HepG2 (cell line): ENCODE results near the gene SCARB2. TPM values are rescaled to one million over a fixed set of nuclear protein-coding genes. Genes with fewer than 3 reads are reported as not detected.

ENCODE experiments used
- ARID2 ChIP-seq: sonication (generic); formaldehyde crosslinking; IDR thresholded peaks from 2 replicates; pipeline ENCODE4 v1.8.1; 2022; ENCODE audit warnings: mild to moderate bottlenecking, missing genetic modification reagents, borderline replicate concordance
- ARNTL ChIP-seq: sonication (generic); formaldehyde crosslinking; IDR thresholded peaks from 2 replicates; pipeline ENCODE4 v1.4.0; 2020; ENCODE audit warnings: mild to moderate bottlenecking, missing genetic modification reagents
- BCL6 ChIP-seq: IDR thresholded peaks from 2 replicates; pipeline ENCODE4 v1.6.1; 2016; ENCODE audit warnings: missing genetic modification reagents, missing compliant biosample characterization
- CCDC6 ChIP-seq: sonication (generic); formaldehyde crosslinking; IDR thresholded peaks from 2 replicates; pipeline ENCODE4 v1.8.1; 2022; ENCODE audit warnings: mild to moderate bottlenecking, missing genetic modification reagents, moderate library complexity
- FOXO1 ChIP-seq: sonication (generic); formaldehyde crosslinking; IDR thresholded peaks from 2 replicates; pipeline ENCODE4 v1.4.0; 2020; ENCODE audit warnings: missing genetic modification reagents
- KLF16 ChIP-seq, 2 experiments: sonication (generic) in 1 of 2; formaldehyde crosslinking in 1 of 2; IDR thresholded peaks; 2 replicates each; pipeline versions ENCODE4 v1.6.1 to v1.8.0; 2016 to 2023; ENCODE audit warnings: missing genetic modification reagents in 2 of 2, missing compliant biosample characterization in 1 of 2
- NFATC3 ChIP-seq: sonication (generic); formaldehyde crosslinking; IDR thresholded peaks from 2 replicates; pipeline ENCODE4 v1.5.1; 2020; ENCODE audit warnings: mild to moderate bottlenecking, missing genetic modification reagents
- ONECUT2 ChIP-seq: sonication (generic); formaldehyde crosslinking; IDR thresholded peaks from 2 replicates; pipeline ENCODE4 v1.4.0; 2020; ENCODE audit warnings: missing genetic modification reagents
- RELA ChIP-seq: sonication (generic); formaldehyde crosslinking; IDR thresholded peaks from 2 replicates; pipeline ENCODE4 v1.4.0; 2020; ENCODE audit warnings: missing genetic modification reagents
- SALL2 ChIP-seq: sonication (generic); formaldehyde crosslinking; IDR thresholded peaks from 2 replicates; pipeline ENCODE4 v1.8.1; 2023; ENCODE audit warnings: mild to moderate bottlenecking, missing genetic modification reagents, inconsistent platforms
- SP140L ChIP-seq: sonication (generic); formaldehyde crosslinking; IDR thresholded peaks from 2 replicates; pipeline ENCODE4 v1.4.0; 2020; ENCODE audit warnings: missing genetic modification reagents, borderline replicate concordance
- WIZ ChIP-seq: sonication (generic); formaldehyde crosslinking; IDR thresholded peaks from 2 replicates; pipeline ENCODE4 v1.5.1; 2020; ENCODE audit warnings: mild to moderate bottlenecking, missing genetic modification reagents
- ZBTB38 ChIP-seq: sonication (generic); formaldehyde crosslinking; IDR thresholded peaks from 2 replicates; pipeline ENCODE4 v1.5.1; 2020; ENCODE audit warnings: mild to moderate bottlenecking, missing genetic modification reagents
- ZKSCAN5 ChIP-seq: sonication (generic); formaldehyde crosslinking; IDR thresholded peaks from 2 replicates; pipeline ENCODE4 v1.5.1; 2020; ENCODE audit warnings: mild to moderate bottlenecking, missing genetic modification reagents
- ZNF292 ChIP-seq: sonication (generic); formaldehyde crosslinking; IDR thresholded peaks from 2 replicates; pipeline ENCODE4 v1.8.1; 2022; ENCODE audit warnings: mild to moderate bottlenecking, low read depth, missing genetic modification reagents, borderline replicate concordance
- ZNF329 ChIP-seq: sonication (generic); formaldehyde crosslinking; IDR thresholded peaks from 2 replicates; pipeline ENCODE4 v1.9.0; 2021; ENCODE audit warnings: low read depth, mild to moderate bottlenecking, missing genetic modification reagents
- ZNF333 ChIP-seq: sonication (generic); formaldehyde crosslinking; IDR thresholded peaks from 2 replicates; pipeline ENCODE4 v1.4.0; 2020; ENCODE audit warnings: mild to moderate bottlenecking, missing genetic modification reagents, borderline replicate concordance
- ZNF678 ChIP-seq: sonication (generic); formaldehyde crosslinking; IDR thresholded peaks from 2 replicates; pipeline ENCODE4 v1.4.0; 2020; ENCODE audit warnings: mild to moderate bottlenecking, missing genetic modification reagents
- ZNF788 ChIP-seq: sonication (generic); formaldehyde crosslinking; IDR thresholded peaks from 2 replicates; pipeline ENCODE4 v1.5.0; 2020; ENCODE audit warnings: mild to moderate bottlenecking, missing genetic modification reagents, borderline replicate concordance
- ZNF841 ChIP-seq: sonication (generic); formaldehyde crosslinking; IDR thresholded peaks from 2 replicates; pipeline ENCODE4 v1.8.1; 2023; ENCODE audit warnings: missing genetic modification reagents, borderline replicate concordance
- polyA plus RNA-seq, 8 experiments: library from polyadenylated mRNA; depleted of rRNA in 3 of 8; stranded (reverse) in 7 of 8; unstranded in 1 of 8; fragments of >200 nt; fragmentation: Illumina TruSeq in 4 of 8; extraction: Trizol in 4 of 8; gene quantifications; 2 replicates each; pipeline versions ENCODE4 v1.2.1 to v1.2.3, GENCODE V29; 2011 to 2016; ENCODE audit warnings: low read depth in 4 of 8, missing spikeins in 1 of 8, mixed read lengths in 1 of 8; ENCODE audit not compliant: insufficient read depth in 1 of 8
- total RNA-seq, 5 experiments: library from RNA; depleted of rRNA; stranded (reverse); fragments of >200 nt; fragmentation: Illumina TruSeq; extraction: Trizol; gene quantifications; 2 replicates each; pipeline ENCODE4 v1.2.3, GENCODE V29; 2016; ENCODE audit warnings: low read depth in 1 of 5
- TF ChIP-seq, protein P1 (sequence below): sonication (generic); formaldehyde crosslinking; IDR thresholded peaks from 2 replicates; pipeline ENCODE4 v1.5.0; 2020; ENCODE audit warnings: mild to moderate bottlenecking, missing genetic modification reagents
- TF ChIP-seq, protein P2 (sequence below): sonication (generic); formaldehyde crosslinking; IDR thresholded peaks from 2 replicates; pipeline ENCODE4 v1.5.0; 2020; ENCODE audit warnings: mild to moderate bottlenecking, missing genetic modification reagents
- TF ChIP-seq, protein P3 (sequence below): sonication (generic); formaldehyde crosslinking; IDR thresholded peaks from 2 replicates; pipeline ENCODE4 v1.9.0; 2021; ENCODE audit warnings: missing genetic modification reagents, mild to moderate bottlenecking, borderline replicate concordance

Gene SCARB2
- total and polyA plus RNA-seq, 2 of the 13 experiments (the other 11 are each of a cell fraction or from before 2014, with no cell fraction given): 40.6 to 43.4 TPM

DNA sequence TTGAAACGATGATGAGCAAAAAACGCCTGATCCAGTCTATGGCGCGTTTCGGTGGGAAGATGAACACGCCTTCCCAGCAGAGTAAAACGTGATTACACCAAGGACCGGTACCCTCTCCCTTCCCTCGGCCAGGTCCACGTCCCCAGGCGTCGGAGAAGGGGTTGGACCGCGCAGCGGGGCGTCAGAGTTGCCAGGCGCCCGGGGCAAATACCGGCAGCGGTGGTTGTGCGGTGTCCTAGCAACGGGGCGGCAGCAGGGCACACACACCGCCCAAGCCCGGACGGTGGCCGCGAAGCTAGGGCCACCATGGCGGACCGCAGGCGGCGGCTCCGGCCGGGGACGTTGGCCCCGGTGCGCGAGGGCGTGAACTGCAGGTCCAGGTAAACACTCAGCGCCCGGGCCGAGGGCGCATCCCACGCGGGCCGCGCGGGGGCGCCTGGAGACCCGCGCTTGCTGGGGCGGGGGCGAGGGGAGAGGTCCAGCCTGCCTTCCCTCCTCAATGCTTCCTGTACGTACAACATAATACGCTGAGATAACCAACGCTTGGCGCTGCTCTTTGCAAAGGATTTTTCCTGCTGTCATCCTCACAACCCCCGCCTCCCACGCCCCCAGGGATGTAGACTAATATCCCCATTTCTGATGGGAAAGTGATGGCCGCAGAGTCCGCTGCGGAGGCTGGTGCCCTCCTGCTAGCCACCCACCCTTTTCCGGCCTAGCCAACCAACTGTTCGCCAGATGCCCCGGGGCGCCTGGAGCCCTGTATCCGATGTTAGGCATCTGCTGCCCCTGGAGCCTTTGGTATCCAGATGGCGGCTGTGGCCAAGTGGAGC, 38.0 kb upstream of the SCARB2 start, which contains the start of gene FAM47E (continued):
- TF ChIP-seq ZNF329 (CRISPR knock-in tag): 0 out of 2 replicates have a peak, but pooled peaks have one; percentile 53
- peak; percentile 95 for TF ChIP-seq FOXO1 (CRISPR knock-in tag)
- TF ChIP-seq SP140L (CRISPR knock-in tag): 0 out of 2 replicates have a peak, but pooled peaks have one; percentile 48
- TF ChIP-seq CCDC6: peak; percentile 71; the same call in 1 of the 2 replicates
- TF ChIP-seq ZBTB38 (CRISPR knock-in tag): peak; percentile 81; the same call in 1 of the 2 replicates
- TF ChIP-seq WIZ (CRISPR knock-in tag): peak; percentile 74; the same call in 1 of the 2 replicates
- TF ChIP-seq SALL2 (CRISPR knock-in tag): peak; percentile 35; the same call in 1 of the 2 replicates
- TF ChIP-seq, protein P1, sequence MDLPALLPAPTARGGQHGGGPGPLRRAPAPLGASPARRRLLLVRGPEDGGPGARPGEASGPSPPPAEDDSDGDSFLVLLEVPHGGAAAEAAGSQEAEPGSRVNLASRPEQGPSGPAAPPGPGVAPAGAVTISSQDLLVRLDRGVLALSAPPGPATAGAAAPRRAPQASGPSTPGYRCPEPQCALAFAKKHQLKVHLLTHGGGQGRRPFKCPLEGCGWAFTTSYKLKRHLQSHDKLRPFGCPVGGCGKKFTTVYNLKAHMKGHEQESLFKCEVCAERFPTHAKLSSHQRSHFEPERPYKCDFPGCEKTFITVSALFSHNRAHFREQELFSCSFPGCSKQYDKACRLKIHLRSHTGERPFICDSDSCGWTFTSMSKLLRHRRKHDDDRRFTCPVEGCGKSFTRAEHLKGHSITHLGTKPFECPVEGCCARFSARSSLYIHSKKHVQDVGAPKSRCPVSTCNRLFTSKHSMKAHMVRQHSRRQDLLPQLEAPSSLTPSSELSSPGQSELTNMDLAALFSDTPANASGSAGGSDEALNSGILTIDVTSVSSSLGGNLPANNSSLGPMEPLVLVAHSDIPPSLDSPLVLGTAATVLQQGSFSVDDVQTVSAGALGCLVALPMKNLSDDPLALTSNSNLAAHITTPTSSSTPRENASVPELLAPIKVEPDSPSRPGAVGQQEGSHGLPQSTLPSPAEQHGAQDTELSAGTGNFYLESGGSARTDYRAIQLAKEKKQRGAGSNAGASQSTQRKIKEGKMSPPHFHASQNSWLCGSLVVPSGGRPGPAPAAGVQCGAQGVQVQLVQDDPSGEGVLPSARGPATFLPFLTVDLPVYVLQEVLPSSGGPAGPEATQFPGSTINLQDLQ (CRISPR knock-in tag): no peak
- TF ChIP-seq ZNF678 (CRISPR knock-in tag): no peak
- TF ChIP-seq ZNF788 (CRISPR knock-in tag): peak; percentile 60; the same call in 1 of the 2 replicates
- no peak for TF ChIP-seq ONECUT2
- 0 out of 2 replicates have a peak, but pooled peaks have one; percentile 19 for TF ChIP-seq ZNF292
- no peak for TF ChIP-seq ZNF841 (CRISPR knock-in tag)
- TF ChIP-seq ARID2 (CRISPR knock-in tag): 0 out of 2 replicates have a peak, but pooled peaks have one; percentile 81
- TF ChIP-seq, protein P2, sequence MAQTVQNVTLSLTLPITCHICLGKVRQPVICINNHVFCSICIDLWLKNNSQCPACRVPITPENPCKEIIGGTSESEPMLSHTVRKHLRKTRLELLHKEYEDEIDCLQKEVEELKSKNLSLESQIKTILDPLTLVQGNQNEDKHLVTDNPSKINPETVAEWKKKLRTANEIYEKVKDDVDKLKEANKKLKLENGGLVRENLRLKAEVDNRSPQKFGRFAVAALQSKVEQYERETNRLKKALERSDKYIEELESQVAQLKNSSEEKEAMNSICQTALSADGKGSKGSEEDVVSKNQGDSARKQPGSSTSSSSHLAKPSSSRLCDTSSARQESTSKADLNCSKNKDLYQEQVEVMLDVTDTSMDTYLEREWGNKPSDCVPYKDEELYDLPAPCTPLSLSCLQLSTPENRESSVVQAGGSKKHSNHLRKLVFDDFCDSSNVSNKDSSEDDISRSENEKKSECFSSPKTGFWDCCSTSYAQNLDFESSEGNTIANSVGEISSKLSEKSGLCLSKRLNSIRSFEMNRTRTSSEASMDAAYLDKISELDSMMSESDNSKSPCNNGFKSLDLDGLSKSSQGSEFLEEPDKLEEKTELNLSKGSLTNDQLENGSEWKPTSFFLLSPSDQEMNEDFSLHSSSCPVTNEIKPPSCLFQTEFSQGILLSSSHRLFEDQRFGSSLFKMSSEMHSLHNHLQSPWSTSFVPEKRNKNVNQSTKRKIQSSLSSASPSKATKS (CRISPR knock-in tag): no peak
- 0 out of 2 replicates have a peak, but pooled peaks have one; percentile 47 for TF ChIP-seq ZNF333 (CRISPR knock-in tag)
- TF ChIP-seq, protein P3, sequence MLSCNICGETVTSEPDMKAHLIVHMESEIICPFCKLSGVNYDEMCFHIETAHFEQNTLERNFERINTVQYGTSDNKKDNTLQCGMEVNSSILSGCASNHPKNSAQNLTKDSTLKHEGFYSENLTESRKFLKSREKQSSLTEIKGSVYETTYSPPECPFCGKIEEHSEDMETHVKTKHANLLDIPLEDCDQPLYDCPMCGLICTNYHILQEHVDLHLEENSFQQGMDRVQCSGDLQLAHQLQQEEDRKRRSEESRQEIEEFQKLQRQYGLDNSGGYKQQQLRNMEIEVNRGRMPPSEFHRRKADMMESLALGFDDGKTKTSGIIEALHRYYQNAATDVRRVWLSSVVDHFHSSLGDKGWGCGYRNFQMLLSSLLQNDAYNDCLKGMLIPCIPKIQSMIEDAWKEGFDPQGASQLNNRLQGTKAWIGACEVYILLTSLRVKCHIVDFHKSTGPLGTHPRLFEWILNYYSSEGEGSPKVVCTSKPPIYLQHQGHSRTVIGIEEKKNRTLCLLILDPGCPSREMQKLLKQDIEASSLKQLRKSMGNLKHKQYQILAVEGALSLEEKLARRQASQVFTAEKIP: no peak
- peak; percentile 65; the same call in 1 of the 2 replicates for TF ChIP-seq RELA
- no peak for TF ChIP-seq NFATC3 (CRISPR knock-in tag)
- peak in 1 of 2 experiments; percentile 72; a peak in 2 of 4 replicates for TF ChIP-seq KLF16 (CRISPR knock-in tag; IDR thresholded peaks at IDR 0.05)
- TF ChIP-seq ARNTL: no peak
- TF ChIP-seq ZKSCAN5 (CRISPR knock-in tag): no peak
- TF ChIP-seq BCL6 (CRISPR knock-in tag): peak; percentile 31; the same call in 1 of the 2 replicates
